GM12875 (cell line): ENCODE measurements around the gene PIKFYVE.

Source experiments
- H3K4me3 ChIP-seq: one replicate; pipeline ENCODE4 v1.5.1; 2011; ENCODE audit warnings: low read depth, low read length, control low read depth
- TF ChIP-seq, protein P1 (sequence below): IDR thresholded peaks from 2 replicates; pipeline ENCODE4 v1.5.1; 2011; ENCODE audit warnings: low read depth, mild to moderate bottlenecking, control low read depth, inconsistent platforms, low read length, moderate library complexity, borderline replicate concordance; ENCODE audit not compliant: insufficient read depth

Gene PIKFYVE

DNA sequence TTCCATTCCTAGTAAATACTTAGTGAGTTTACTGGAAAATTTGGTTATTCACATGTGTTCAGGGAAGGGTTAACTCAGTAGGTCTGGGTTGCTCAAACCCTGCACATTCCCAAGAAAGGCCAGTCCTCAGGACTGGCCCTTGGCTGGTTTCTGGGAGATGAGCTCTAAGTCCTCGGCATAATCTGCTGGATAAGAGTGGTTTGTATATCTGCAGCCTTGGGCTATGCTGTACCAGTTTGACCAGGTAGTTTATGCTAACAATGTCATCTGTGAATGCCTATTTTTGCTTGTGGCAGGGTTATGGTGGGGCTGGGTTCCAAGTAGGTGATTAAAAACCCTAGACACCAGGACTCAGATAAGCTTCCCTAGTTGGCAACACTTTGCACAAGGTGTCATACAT is 133.1 kb downstream of the PIKFYVE start:
- TF ChIP-seq, protein P1, sequence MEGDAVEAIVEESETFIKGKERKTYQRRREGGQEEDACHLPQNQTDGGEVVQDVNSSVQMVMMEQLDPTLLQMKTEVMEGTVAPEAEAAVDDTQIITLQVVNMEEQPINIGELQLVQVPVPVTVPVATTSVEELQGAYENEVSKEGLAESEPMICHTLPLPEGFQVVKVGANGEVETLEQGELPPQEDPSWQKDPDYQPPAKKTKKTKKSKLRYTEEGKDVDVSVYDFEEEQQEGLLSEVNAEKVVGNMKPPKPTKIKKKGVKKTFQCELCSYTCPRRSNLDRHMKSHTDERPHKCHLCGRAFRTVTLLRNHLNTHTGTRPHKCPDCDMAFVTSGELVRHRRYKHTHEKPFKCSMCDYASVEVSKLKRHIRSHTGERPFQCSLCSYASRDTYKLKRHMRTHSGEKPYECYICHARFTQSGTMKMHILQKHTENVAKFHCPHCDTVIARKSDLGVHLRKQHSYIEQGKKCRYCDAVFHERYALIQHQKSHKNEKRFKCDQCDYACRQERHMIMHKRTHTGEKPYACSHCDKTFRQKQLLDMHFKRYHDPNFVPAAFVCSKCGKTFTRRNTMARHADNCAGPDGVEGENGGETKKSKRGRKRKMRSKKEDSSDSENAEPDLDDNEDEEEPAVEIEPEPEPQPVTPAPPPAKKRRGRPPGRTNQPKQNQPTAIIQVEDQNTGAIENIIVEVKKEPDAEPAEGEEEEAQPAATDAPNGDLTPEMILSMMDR = no peak
- no peak overlapping the region for H3K4me3 ChIP-seq

DNA sequence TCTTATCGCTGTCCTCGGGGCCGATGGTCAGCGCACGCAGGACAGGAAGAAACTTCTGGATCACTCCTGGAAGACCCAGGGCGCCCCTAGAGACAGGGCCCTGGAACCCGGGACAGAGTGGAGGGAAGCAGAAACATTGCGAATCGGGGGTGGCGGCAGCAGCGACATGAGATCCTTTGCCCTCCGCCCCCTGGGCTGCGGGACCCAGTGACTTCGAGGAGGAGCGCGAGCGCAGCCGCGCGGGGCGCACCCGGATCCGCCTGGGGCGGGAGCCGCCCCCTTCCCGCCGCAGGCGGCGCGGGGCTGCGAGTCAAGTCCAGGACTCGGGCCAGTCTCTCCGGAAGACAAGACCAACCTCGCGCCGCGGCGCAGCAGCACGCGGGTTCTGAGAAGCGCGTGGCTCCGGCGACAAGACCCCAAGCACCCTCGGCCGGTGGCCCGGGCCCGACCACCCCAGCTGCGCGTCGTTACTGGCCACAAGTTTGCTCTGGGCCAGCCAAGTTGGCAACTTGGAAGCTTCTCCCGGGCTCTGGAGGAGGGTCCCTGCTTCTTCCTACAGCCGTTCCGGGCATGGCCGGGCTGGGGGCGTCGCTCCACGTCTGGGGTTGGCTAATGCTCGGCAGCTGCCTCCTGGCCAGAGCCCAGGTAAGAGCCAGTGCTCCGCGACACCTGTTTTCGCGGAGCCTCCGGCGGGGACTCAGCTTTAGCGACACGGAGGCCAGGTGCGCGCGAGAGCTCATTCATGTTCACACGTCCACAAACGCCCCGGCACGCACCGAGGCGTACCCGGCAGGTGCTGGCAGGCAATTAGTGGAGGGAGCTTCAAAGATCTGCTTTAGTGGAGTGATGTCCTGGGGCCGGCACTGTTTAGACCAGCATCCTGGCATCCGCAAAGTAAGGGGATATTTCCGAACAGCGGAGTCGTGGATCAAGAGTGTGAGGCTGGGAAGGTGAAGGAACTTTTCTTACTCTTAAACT is 140.7 kb downstream of the PIKFYVE start, which contains the start of gene PTH2R:
PTH2R (plus strand) TSS at position 319 of the 978 bp plus-strand sequence; CDS start at position 571, 252 bp downstream.
- H3K4me3 ChIP-seq = no peak within 1 kb of the TSS
- TF ChIP-seq, protein P1 = no peak

DNA sequence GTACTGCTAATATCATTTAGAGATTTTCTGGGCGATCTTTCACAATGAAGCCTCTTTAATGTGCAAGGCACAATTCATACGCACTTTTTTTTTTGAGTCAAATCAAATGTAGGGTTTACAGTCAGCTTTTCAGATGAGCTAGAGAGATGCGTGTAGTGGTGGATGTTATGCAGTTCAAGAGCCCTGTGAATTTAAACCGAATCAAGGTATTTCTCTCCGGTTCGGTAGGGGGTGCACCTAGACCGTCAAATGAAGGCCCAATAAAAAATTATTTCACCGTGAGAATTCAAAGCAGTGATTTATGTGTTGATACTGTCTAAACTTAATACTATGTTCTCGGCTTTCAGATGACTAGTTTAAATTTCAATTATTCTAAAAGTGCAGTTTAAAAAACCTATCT is 141.6 kb downstream of the PIKFYVE start:
- TF ChIP-seq, protein P1 = peak; percentile 10; the same call in 1 of the 2 replicates
- H3K4me3 ChIP-seq = no peak overlapping the region
